ENCODE data around the gene RNPS1.

RNPS1 gene

DNA sequence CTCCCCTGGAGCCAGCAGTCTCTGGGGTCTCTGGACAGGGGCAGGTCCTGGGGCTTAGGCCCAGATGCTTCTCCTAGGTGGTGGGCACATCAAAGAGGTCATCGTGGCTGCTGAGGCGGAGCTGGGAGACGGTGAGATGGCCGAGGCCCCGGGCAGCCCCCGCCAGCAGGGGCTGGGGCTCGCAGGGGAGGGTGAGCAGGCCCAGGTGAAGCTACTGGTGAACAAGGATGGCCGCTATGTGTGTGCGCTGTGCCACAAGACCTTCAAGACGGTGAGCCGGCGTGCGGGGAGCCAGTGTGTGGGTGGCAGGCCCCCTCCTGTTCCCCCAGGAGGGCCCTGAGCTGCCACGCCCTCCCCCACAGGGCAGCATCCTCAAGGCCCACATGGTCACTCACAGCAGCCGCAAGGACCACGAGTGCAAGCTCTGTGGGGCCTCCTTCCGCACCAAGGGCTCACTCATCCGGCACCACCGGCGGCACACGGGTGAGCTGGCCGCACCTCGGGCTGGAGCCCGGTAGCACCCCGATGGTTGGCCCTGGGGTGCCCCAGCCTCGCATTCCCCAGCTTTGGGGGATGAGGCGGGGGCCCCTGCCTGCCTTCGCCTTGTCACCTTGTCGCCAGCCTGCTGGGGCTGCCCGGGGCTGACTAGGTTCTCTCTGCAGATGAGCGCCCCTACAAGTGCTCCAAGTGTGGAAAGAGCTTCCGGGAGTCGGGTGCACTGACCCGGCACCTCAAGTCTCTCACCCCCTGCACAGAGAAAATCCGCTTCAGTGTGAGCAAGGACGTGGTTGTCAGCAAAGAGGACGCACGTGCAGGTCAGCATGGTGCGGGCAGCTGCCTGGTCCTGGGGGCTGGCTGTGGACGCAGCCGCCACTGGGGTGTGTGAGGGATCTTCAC, 35.6 kb downstream of the RNPS1 start:
- no peak overlapping the region for H3K4me3 ChIP-seq (replicated peaks; ENCODE audit: insufficient read depth, low read length)
- no peaks in the 10 kb centered on the region for H3K27me3 ChIP-seq (ENCODE audit: insufficient read depth, poor library complexity, severe bottlenecking)
- no peak for DNase-seq (ENCODE audit: low read depth in 1 of 2, low spot score in 1 of 2)
- TF ChIP-seq SPI1 (IDR thresholded peaks at IDR 0.05; ENCODE audit: borderline replicate concordance, low read depth): no peak
- no peak for TF ChIP-seq REST (IDR thresholded peaks at IDR 0.05; ENCODE audit: insufficient replicate concordance, low read depth)
- no peak for TF ChIP-seq POLR2AphosphoS5 (IDR thresholded peaks at IDR 0.05; ENCODE audit: low read depth)
- no peak for TF ChIP-seq GABPA (IDR thresholded peaks at IDR 0.05; ENCODE audit: low read depth)
- TF ChIP-seq CTCF (IDR thresholded peaks at IDR 0.05; ENCODE audit: insufficient read depth, low read length): no peak
- H3K27ac ChIP-seq (replicated peaks): no peak overlapping the region

DNA sequence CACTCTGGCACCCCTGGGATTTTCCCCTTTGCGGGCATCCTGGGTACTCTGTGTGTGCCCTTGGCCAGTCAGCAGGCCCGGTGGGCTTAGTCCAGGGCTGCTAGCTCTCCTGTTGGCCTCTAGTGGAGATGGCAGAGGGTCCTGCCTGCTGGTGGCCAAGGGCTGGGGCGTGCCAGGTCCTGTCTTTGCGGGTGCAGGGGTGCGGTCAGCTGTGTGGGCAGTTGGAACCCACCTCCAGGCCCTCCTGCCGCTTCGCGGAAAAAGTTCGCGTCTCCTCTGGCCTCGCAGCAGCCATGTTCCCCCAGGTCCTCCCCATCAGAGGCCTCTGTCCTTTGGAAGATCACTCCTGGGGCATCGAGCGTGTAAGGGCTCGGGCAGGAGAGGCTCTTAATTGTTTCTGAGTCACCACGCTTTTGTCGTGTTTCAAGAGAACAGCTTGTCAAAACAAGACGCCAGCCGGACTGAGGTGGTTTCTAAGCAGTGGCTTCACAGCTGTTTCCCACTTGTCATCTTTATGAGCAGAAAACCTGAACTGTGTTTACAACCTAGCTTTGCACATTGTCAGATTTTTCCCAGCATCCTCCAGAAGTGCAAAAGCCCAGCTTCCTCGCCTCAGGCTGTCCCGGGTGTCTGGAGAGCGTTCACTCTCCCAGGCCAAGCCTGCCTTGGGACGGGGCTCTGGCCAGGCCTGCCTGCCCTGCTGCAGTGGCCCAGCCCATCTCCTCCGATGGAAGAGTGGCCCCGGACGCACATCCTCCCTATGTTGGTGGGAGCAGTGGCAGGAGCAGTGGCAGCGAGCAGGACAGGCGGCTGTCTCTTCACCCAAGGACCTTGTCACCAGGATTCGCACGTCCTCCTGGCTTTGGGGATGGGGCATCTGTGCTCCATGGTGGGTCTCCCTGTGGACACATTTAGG, 36.7 kb downstream of the RNPS1 start:
- DNase-seq (ENCODE audit: low read depth in 1 of 2, low spot score in 1 of 2): no peak
- TF ChIP-seq REST (IDR thresholded peaks at IDR 0.05; ENCODE audit: insufficient replicate concordance, low read depth) (no peak), CTCF (IDR thresholded peaks at IDR 0.05; ENCODE audit: insufficient read depth, low read length) (no peak), POLR2AphosphoS5 (IDR thresholded peaks at IDR 0.05; ENCODE audit: low read depth) (no peak), SPI1 (IDR thresholded peaks at IDR 0.05; ENCODE audit: borderline replicate concordance, low read depth) (no peak), GABPA (IDR thresholded peaks at IDR 0.05; ENCODE audit: low read depth) (no peak)
- H3K4me3 ChIP-seq (replicated peaks; ENCODE audit: insufficient read depth, low read length): no peak overlapping the region
- no peak overlapping the region for H3K27ac ChIP-seq (replicated peaks)
- no peaks in the 10 kb centered on the region for H3K27me3 ChIP-seq (ENCODE audit: insufficient read depth, poor library complexity, severe bottlenecking)

- no peak for DNase-seq (ENCODE audit: low read depth in 1 of 2, low spot score in 1 of 2)
- TF ChIP-seq REST (IDR thresholded peaks at IDR 0.05; ENCODE audit: insufficient replicate concordance, low read depth) (no peak), SPI1 (IDR thresholded peaks at IDR 0.05; ENCODE audit: borderline replicate concordance, low read depth) (no peak), CTCF (IDR thresholded peaks at IDR 0.05; ENCODE audit: insufficient read depth, low read length) (no peak), POLR2AphosphoS5 (IDR thresholded peaks at IDR 0.05; ENCODE audit: low read depth) (no peak), GABPA (IDR thresholded peaks at IDR 0.05; ENCODE audit: low read depth) (no peak)
- Histone ChIP-seq H3K27me3 (ENCODE audit: insufficient read depth, poor library complexity, severe bottlenecking) (no peaks in the 10 kb centered on the region), H3K27ac (replicated peaks) (no peak overlapping the region), H3K4me3 (replicated peaks; ENCODE audit: insufficient read depth, low read length) (no peak overlapping the region)
These were observed 37.5 kb downstream of the RNPS1 start for GRCh38 chr16:2230376-2230775.
